HG03432 (cell line): ENCODE results near the gene CDK14.

Experiments used
- ATAC-seq: cut with Tn5 transposase; IDR thresholded peaks from one replicate; pipeline ENCODE4 v1.9.1; 2021; ENCODE audit warnings: mild to moderate bottlenecking, moderate library complexity; ENCODE audit not compliant: unreplicated experiment

CDK14 gene

DNA sequence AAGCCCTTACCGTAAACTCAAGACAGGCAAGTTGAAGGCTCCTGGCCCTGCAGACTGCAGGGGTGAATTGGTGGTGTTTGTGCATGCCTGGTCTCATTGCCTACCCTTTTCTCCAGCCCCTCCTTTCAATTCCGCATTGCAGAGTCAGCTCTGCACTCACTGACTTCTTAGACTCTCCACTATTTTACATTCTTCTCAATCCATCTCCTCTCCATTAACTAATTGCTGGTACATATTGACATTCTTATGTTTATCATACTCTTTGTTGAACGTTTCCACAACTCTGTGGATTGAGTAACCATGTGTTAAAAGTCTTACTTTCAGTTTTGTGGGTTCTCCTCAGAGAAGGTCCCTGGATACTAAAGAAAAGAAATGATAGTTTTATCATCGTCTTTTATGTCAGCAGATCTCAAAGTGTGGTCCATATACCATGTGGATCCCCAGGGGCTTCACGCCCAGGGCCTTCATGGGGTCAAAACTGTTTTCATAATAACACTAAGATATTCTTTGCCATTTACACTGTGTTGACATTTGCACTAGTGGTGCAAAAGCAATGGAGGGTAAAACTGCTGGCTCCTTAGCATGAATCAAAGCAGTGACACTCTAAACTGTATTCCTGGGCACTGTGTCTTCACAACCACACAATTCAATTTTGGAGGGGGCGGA is 532.7 kb downstream of the CDK14 start:
- ATAC-seq = no peak

DNA sequence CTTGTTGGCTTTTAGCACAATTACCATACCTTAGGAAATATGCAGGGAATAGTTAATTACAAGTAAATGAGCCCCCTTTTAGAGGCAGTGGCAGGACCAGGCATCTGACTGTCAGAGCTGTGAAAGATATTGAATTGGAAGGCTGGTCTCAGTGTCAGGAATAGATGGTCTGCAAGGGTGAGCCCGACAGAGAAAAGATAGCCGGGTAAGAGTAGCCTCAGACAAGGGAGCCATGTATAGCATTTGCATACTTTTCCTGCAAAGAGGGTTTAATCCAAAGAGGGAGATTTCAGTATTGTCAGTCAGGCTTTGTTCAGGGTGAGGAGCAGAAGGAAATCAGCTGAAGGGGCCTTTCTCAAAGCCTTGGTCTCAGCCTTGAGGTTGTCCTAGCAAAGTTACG is 539.2 kb downstream of the CDK14 start:
- ATAC-seq = no peak

GRCh38 chr7:91135703-91136430 is 539.7 kb downstream of the CDK14 start:
- no peak for ATAC-seq

GRCh38 chr7:91137153-91137787 is 541.1 kb downstream of the CDK14 start:
- no peak for ATAC-seq

DNA sequence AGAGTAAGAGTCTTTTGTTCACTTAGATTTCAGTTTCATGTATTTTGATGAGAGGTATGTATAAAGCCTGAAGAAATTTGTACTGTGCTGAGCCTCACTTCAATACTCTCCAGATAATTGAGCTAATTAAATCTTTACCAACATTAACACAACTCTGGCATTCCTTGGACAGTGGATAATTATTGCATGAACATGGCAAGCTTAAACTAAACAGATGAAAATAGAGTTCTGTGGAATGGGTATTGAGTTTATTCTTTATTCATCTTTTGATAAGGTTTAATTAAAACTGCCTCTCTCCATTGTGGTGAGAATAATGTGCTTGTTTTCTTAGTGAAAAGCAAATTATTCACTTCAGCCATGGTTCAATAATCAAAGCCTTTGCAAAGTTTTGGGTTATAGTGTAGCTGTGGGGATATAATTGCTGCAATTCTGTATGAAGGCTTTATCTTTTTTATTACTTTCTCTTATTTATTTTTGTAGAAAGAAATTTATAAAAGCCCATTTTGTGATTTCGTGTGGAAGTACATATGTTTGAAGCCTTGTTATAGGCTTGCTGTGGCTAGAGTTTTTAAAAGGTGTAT is 541.8 kb downstream of the CDK14 start:
- ATAC-seq = no peak

GRCh38 chr7:91140286-91140685 is 544.2 kb downstream of the CDK14 start:
- no peak for ATAC-seq

DNA sequence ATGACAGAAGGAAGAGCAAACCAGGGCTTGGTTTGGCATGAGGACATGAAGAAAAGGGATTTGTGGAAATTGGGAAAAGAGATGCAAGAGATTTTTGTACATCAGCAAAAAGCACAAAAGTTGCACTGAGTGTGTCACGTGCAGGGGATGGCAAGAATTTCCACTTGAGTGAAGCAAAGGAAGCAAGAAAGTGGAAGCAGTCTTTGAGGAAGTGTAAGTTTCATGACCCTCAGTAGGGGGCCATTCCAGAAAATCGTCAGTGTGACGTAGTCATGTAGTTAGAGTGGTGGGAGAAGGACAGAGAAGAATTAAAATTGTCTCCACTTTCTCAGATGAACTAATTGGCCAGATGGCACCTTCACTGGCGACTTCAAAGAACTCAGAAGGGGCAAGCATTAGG is 544.9 kb downstream of the CDK14 start:
- ATAC-seq = no peak

GRCh38 chr7:91142743-91143142 is 546.6 kb downstream of the CDK14 start:
- ATAC-seq = no peak

- ATAC-seq = no peak
Observed at GRCh38 chr7:91149341-91150246, 553.5 kb downstream of the CDK14 start.

- no peak for ATAC-seq
Observed at GRCh38 chr7:91151916-91152315, 555.8 kb downstream of the CDK14 start.

GRCh38 chr7:91156316-91157185 is 560.4 kb downstream of the CDK14 start:
- no peak for ATAC-seq

- no peak for ATAC-seq
Observed at GRCh38 chr7:91157579-91158320, 561.6 kb downstream of the CDK14 start.

GRCh38 chr7:91162436-91162835 is 566.3 kb downstream of the CDK14 start:
- ATAC-seq = no peak

DNA sequence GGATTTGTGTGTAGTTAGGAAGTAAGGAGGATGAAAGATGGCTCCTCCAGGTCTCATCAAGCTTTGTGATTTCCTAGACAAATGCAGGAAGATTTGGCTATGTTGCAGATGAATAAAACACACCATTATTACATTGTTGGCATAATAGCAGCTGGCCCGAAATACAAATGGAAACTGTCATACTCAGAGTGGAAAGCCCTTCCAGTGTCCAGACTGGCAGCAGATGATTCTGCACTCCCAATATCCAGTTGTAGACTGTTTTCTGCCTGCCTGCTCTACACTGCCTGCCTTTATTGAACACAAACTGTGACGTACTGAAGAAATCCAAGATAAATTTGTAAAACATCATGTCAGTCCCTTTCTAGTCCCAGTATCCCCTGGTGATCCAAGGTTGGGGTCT is 568.4 kb downstream of the CDK14 start:
- no peak for ATAC-seq

GRCh38 chr7:91165006-91165845 is 569.1 kb downstream of the CDK14 start:
- peak; percentile 90 for ATAC-seq

- ATAC-seq = peak; percentile 39
Observed at GRCh38 chr7:91165846-91166230, 569.7 kb downstream of the CDK14 start.

DNA sequence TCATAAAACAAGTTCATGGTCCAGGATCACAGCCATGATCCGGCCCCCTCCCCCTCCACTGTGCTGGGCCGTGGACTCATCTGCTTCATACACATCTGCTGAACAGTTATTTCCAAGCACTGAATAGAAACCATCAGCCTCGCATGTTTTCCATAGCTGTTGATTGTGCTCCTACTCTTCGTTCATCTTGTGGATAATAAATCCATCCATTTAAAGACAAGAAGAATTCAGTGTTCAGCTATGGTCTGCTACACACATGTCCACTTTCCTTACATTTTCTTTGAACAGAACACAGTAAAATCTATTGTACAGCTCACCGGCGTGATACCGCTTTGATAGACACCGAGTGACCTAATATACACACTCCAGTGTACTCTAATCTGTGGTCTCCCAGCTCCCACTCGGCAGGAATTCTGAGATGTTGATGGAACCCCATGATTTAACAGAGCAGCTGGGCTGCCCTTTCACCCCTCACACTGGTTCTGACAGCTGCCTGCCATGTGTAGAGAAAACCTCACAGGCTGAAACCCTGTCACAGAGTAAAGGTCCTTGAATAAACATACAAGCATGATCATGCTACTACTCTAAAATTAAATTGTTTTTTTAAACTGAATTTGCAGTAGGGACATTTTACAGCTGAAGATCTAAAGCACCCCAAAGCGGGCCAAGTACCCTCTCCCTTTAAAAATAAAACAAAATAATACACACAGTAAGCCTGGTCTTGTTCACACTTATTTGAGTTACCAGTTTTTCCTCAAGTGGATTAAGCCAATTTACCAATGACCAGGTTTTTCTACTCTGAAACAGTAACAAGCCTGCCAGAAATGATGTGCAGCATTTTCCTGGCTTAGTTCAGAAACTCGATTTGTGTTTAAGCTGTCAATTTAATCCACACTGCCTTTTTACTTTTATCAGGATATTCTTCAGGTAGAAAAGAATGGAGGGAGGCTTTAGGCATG is 573.0 kb downstream of the CDK14 start:
- no peak for ATAC-seq
